Measurements from ENCODE around the gene ZNF638. TPM values are rescaled to one million over a fixed set of nuclear protein-coding genes. Genes with fewer than 3 reads are reported as not detected.

The ZNF638 gene, protein sequence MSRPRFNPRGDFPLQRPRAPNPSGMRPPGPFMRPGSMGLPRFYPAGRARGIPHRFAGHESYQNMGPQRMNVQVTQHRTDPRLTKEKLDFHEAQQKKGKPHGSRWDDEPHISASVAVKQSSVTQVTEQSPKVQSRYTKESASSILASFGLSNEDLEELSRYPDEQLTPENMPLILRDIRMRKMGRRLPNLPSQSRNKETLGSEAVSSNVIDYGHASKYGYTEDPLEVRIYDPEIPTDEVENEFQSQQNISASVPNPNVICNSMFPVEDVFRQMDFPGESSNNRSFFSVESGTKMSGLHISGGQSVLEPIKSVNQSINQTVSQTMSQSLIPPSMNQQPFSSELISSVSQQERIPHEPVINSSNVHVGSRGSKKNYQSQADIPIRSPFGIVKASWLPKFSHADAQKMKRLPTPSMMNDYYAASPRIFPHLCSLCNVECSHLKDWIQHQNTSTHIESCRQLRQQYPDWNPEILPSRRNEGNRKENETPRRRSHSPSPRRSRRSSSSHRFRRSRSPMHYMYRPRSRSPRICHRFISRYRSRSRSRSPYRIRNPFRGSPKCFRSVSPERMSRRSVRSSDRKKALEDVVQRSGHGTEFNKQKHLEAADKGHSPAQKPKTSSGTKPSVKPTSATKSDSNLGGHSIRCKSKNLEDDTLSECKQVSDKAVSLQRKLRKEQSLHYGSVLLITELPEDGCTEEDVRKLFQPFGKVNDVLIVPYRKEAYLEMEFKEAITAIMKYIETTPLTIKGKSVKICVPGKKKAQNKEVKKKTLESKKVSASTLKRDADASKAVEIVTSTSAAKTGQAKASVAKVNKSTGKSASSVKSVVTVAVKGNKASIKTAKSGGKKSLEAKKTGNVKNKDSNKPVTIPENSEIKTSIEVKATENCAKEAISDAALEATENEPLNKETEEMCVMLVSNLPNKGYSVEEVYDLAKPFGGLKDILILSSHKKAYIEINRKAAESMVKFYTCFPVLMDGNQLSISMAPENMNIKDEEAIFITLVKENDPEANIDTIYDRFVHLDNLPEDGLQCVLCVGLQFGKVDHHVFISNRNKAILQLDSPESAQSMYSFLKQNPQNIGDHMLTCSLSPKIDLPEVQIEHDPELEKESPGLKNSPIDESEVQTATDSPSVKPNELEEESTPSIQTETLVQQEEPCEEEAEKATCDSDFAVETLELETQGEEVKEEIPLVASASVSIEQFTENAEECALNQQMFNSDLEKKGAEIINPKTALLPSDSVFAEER (N-terminal part only)
- 48.6 and 52.4 TPM in 2 replicates for total RNA-seq

DNA sequence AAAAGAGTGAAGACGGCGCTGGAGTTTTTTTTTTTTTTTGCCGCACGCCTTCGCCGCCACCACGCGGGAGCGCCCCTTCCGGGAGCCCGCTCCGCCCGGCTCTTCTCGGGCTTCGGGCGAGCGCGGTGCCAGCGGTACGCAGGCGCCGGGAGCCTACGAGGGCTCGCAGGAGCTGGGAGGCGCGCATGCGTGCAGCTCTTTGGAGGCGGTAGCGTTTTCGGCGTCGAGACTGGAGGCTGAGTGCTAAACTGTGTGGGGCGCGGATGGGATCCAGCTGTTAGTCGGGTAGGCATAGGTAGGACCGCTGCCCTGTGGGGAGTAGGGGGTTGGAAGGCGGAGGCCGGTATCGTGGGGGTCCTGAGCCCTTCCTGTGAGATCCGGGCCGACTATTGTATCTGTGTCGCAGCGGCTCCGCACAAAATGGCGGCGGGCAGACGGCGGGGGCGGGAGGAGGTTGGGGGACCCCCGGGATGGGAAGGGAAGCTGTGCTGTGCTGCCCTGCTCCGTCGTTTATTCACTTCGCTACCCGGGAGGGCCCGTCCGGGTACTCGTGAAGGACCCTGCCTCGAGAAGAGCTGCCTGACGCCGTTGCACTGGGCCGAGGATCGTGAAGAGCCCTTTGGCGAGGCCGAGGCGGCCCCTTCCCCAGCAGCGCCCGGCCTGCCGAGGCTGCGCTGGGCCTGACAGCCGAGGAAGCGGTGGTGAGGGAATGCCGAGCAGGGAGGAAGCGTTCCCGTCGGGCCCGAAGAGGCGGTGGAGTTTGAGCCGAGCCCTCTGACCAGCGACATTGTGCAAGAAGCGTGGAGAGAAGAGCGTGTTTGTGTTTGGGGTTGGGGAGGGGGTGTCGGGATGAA lies at the start of gene ZNF638:
TSS of gene ZNF638 (plus strand) at position 202 of the 854 bp plus-strand sequence. CDS start 17,173 bp downstream, outside the sequence.

DNA sequence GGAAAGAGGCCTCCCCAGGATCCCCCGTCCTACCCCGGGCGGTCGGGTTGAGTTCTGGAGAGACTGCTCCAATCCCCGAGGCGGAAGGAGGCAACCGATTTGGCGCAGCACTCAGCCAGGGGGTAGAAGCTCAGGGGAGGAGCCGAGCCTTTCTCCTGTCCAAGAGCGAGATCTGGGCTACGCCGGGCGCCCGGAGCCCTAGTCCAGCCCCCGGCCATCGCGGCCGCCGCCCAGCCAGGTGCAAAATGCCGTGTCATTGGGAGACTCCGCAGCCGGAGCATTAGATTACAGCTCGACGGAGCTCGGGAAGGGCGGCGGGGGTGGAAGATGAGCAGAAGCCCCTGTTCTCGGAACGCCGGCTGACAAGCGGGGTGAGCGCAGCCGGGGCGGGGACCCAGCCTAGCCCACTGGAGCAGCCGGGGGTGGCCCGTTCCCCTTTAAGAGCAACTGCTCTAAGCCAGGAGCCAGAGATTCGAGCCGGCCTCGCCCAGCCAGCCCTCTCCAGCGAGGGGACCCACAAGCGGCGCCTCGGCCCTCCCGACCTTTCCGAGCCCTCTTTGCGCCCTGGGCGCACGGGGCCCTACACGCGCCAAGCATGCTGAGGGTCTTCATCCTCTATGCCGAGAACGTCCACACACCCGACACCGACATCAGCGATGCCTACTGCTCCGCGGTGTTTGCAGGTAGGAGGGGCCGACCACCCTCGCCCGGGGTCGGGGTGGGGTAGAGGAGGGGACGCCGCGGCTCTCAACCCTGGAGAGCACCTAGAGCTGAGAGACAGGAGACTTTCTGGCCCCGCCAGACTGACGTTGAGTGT lies 122.0 kb downstream of the ZNF638 start, which contains the start of gene DYSF:
TSS of gene DYSF (plus strand) at position 158 of the 817 bp plus-strand sequence.

Other genes with a start within 250 kb of the ZNF638 start
- 20.6 and 20.8 TPM in 2 replicates for gene MCEE, start 201.6 kb upstream of the ZNF638 start, total RNA-seq
- gene MPHOSPH10, start 201.1 kb upstream of the ZNF638 start, total RNA-seq: 20.7 and 21.0 TPM in 2 replicates
- gene PAIP2B, start 104.7 kb upstream of the ZNF638 start, total RNA-seq: 0.54 and 1.00 TPM in 2 replicates
- 7.0 and 7.6 TPM in 2 replicates for gene DYSF, start 121.8 kb downstream of the ZNF638 start, total RNA-seq

Data from cardiac ventricle fibroblast (primary cell).